ENCODE results near the gene GOLT1A.

GOLT1A gene, protein sequence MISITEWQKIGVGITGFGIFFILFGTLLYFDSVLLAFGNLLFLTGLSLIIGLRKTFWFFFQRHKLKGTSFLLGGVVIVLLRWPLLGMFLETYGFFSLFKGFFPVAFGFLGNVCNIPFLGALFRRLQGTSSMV

DNA sequence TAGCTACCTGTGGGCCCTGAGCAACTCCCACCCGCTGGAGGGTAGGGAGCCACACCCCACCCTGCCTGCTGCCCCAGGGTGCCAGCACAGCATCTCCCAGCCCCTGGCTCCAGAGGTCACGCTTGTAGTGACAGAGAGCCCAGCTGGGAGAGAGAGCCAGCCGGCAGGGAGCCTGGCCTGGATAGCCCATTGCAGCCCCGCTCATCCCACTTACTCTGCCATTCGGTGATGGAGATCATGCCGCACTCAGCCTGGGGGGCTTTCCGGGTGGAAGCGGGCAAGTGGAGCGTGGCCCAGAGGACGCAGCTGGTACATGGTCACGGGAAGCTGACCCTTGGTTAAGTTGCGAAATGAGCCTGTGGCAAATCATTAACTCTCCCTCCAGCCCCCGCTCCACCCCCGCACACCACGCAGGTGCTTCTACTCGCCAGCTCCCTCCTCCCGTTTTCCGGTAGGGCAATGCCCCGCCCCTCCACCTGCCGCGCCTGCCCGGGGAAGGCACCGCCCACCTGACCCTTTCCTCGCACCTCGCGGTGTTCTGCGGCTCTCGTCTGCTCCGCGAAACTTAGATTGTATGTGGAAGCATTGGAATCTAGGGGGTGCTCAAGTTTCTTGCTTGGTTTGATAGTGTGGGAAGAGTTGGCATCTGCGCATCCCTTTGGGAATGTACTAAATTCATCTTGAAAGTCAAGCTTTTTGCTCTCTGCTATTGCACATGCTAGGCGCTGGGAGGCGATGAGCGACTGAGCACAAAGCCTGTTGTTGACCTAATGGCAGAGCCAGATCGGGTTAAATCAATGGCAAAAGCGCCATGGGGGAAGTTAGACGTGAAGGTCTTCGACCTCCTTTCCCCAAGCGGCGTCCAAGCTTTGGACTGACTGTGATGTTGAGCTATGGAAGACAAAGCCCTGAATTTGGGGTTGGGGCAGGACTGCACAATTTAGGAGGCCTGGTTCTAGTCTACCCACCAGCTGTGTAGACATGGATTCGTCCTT lies at the start of gene GOLT1A:
TSS of gene GOLT1A (minus strand) at position 321 of the 995 bp plus-strand sequence. CDS start at position 239, 82 bp downstream.
- Histone ChIP-seq H3K9ac (ENCODE audit: low read depth, low read length) (peak within 1 kb of the TSS; percentile 38; the same call in 1 of the 2 replicates), H3K36me3 (ENCODE audit: insufficient read depth, low read depth, low read length) (no peaks in the 10 kb centered on the region), H3K27ac (ENCODE audit: low read length) (no peak within 1 kb of the TSS), H3K9me3 (ENCODE audit: insufficient read depth, low read depth, low read length) (no peaks in the 10 kb centered on the region), H3K27me3 (ENCODE audit: insufficient read depth, low read length) (peaks cover 4% of the 10 kb centered on the region; the same call in 1 of the 2 replicates), H3K4me1 (ENCODE audit: insufficient read depth, low read length) (no peaks in the 10 kb centered on the region), H3K4me3 (ENCODE audit: low read length) (peak within 1 kb of the TSS; percentile 69)

GRCh38 chr1:204263254-204263910 lies 49.6 kb upstream of the GOLT1A start:
- H3K27me3 ChIP-seq (ENCODE audit: insufficient read depth, low read length) = no peaks in the 10 kb centered on the region
- H3K9ac ChIP-seq (ENCODE audit: low read depth, low read length) = no peak overlapping the region
- no peak overlapping the region for H3K4me3 ChIP-seq (ENCODE audit: low read length)
- no peaks in the 10 kb centered on the region for H3K4me1 ChIP-seq (ENCODE audit: insufficient read depth, low read length)
- H3K9me3 ChIP-seq (ENCODE audit: insufficient read depth, low read depth, low read length) = no peaks in the 10 kb centered on the region
- no peak overlapping the region for H3K27ac ChIP-seq (ENCODE audit: low read length)
- H3K36me3 ChIP-seq (ENCODE audit: insufficient read depth, low read depth, low read length) = peaks cover 31% of the 10 kb centered on the region; the same call in 1 of the 2 replicates

DNA sequence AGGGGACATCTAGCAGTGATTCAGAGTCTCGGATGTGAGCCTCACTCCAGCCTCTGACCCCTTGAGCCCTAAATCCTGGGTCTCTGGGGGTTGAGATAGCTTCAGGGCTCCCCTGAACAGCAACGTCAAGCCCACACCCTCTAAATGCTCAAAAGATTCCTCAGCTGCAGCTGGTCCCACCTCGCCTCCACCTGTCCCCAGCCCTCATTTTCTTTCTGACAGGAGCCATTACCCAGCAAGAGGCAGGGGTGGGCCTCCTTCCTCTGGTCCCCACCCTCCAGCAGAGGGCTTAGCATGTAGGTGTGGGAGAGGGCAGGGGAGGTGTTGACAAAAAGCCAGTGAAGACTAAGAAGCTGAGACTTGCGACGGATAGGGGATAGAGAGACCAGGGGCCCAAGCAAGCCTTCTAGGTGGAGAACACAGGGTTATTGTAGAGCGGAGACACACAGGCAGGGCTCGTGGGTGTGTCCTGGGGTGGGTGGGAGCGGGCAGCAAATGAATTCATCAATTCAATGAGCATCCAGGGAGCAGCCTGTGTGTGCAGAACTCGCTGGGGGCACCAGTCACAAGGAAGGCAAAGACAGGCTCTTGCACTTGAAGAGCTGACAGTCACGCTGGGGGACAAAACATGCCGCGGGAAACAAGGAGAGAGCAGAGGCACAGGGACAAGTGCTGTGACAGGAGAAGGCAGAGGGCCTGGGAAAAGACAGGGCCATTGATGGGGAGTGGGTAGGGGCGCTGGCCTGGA lies 48.9 kb upstream of the GOLT1A start:
- peaks cover 27% of the 10 kb centered on the region; the same call in 1 of the 2 replicates for H3K36me3 ChIP-seq (ENCODE audit: insufficient read depth, low read depth, low read length)
- no peaks in the 10 kb centered on the region for H3K9me3 ChIP-seq (ENCODE audit: insufficient read depth, low read depth, low read length)
- H3K4me3 ChIP-seq (ENCODE audit: low read length) = no peak overlapping the region
- H3K27me3 ChIP-seq (ENCODE audit: insufficient read depth, low read length) = no peaks in the 10 kb centered on the region
- H3K27ac ChIP-seq (ENCODE audit: low read length) = no peak overlapping the region
- no peaks in the 10 kb centered on the region for H3K4me1 ChIP-seq (ENCODE audit: insufficient read depth, low read length)
- H3K9ac ChIP-seq (ENCODE audit: low read depth, low read length) = no peak overlapping the region

DNA sequence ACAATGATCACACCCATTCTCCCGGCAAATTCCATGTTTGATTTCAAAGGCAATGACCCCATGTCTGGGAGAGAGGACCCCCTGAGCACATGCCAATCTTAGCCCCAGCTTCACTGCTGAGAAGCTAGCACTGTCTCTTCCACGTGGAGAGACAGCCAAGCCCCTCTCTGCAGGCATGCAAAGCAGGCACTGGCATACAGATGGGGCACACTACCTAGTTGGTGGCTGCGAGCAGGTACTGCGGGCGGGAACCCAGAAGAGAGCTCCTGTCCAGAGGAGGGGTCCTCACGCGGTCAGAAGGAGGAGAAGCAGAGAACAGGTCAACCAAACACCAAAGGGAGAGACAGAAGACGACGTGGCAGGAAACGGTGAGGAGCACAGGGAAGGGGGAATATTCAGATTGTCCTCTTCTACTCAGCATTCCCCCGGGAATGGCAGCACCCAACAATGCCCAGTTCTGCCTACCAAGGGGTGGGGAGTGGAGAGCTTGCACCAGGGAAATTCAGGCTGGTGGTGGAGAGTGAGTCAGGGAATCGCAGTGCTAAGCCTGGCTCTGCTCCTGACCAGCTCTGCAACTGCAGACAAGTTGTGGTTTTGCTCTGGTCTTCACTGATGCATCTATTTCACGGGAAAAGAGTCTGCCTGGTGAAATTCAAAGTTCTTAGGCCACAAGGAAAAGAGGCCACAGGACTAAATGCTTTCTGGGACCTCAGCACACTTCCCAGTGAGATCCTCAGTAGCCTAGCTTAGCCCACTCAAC lies 48.1 kb upstream of the GOLT1A start:
- H3K4me1 ChIP-seq (ENCODE audit: insufficient read depth, low read length) = peaks cover under 1% of the 10 kb centered on the region; the same call in 1 of the 2 replicates
- no peak overlapping the region for H3K27ac ChIP-seq (ENCODE audit: low read length)
- no peaks in the 10 kb centered on the region for H3K9me3 ChIP-seq (ENCODE audit: insufficient read depth, low read depth, low read length)
- no peaks in the 10 kb centered on the region for H3K27me3 ChIP-seq (ENCODE audit: insufficient read depth, low read length)
- H3K9ac ChIP-seq (ENCODE audit: low read depth, low read length) = no peak overlapping the region
- H3K36me3 ChIP-seq (ENCODE audit: insufficient read depth, low read depth, low read length) = peaks cover 20% of the 10 kb centered on the region; the same call in 1 of the 2 replicates
- no peak overlapping the region for H3K4me3 ChIP-seq (ENCODE audit: low read length)

DNA sequence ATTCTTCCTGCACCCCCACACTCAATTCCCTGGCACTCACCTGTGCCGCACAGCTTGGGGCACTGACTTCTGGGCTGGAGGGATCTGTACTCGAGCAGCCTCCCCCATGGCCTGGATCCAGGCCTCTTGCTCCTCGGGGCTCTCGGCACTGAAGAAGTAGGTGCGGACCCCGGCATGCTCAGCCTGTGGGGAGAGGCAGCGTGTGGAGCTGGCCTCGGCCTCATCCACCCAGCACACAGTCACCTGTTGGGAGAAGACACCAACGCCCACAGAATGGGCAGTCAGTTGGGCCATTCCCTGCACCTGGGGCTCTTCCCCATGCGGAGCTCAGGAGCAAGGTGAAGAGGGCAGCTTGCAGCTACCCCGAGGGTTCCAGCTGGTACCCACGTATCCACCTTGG lies 47.5 kb upstream of the GOLT1A start:
- Histone ChIP-seq H3K27ac (ENCODE audit: low read length) (no peak overlapping the region), H3K4me1 (ENCODE audit: insufficient read depth, low read length) (peaks cover 7% of the 10 kb centered on the region; the same call in 1 of the 2 replicates), H3K36me3 (ENCODE audit: insufficient read depth, low read depth, low read length) (peaks cover 15% of the 10 kb centered on the region; the same call in 1 of the 2 replicates), H3K27me3 (ENCODE audit: insufficient read depth, low read length) (no peaks in the 10 kb centered on the region), H3K9ac (ENCODE audit: low read depth, low read length) (no peak overlapping the region), H3K9me3 (ENCODE audit: insufficient read depth, low read depth, low read length) (no peaks in the 10 kb centered on the region), H3K4me3 (ENCODE audit: low read length) (no peak overlapping the region)

- H3K9ac ChIP-seq (ENCODE audit: low read depth, low read length) = no peak overlapping the region
- H3K27me3 ChIP-seq (ENCODE audit: insufficient read depth, low read length) = no peaks in the 10 kb centered on the region
- H3K27ac ChIP-seq (ENCODE audit: low read length) = no peak overlapping the region
- peaks cover 11% of the 10 kb centered on the region; the same call in 1 of the 2 replicates for H3K36me3 ChIP-seq (ENCODE audit: insufficient read depth, low read depth, low read length)
- no peak overlapping the region for H3K4me3 ChIP-seq (ENCODE audit: low read length)
- H3K4me1 ChIP-seq (ENCODE audit: insufficient read depth, low read length) = peaks cover 13% of the 10 kb centered on the region
- no peaks in the 10 kb centered on the region for H3K9me3 ChIP-seq (ENCODE audit: insufficient read depth, low read depth, low read length)
These were observed 46.9 kb upstream of the GOLT1A start for GRCh38 chr1:204260601-204261197.

DNA sequence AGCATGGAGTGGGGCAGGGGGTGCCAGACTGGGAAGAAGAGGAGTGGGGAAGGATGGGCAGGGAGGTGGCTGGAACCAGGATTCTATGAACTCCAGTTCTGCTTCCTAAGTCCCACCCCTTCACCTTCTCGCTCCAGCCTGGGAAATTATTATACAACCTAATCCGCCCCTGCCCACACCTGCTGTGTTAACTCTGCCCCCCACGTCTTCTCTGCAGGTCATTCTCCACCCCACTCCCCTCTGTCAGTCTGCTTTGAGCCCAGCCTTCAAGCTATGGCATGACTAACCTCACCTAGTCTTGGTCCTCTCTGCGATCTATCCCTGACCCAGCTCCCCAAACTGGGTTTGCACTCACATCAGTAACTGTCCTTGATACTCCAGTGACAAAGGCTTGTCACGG lies 46.0 kb upstream of the GOLT1A start:
- Histone ChIP-seq H3K9ac (ENCODE audit: low read depth, low read length) (no peak overlapping the region), H3K36me3 (ENCODE audit: insufficient read depth, low read depth, low read length) (peaks cover 3% of the 10 kb centered on the region; the same call in 1 of the 2 replicates), H3K4me3 (ENCODE audit: low read length) (no peak overlapping the region), H3K4me1 (ENCODE audit: insufficient read depth, low read length) (peaks cover 22% of the 10 kb centered on the region), H3K9me3 (ENCODE audit: insufficient read depth, low read depth, low read length) (no peaks in the 10 kb centered on the region), H3K27me3 (ENCODE audit: insufficient read depth, low read length) (no peaks in the 10 kb centered on the region), H3K27ac (ENCODE audit: low read length) (no peak overlapping the region)

DNA sequence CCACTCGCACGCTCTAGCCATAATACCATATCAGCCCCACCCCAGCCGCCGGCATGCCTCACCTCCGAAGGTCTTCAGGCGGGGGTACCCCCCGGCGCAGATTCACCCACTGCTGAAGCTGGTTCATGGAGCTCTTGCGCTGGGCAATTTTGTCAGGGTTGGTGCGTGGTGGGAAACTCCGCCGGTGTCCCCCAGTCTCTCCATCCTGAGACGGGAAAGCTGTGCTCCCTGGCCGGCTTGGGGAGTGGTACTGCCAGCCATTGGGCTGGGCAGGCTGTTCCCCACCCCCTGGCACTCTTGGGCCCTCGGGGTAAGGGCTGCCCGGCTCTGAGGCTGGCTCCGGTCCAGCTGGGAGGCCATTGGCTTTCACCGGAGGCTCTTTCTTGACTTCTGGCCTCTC lies 45.4 kb upstream of the GOLT1A start:
- Histone ChIP-seq H3K27ac (ENCODE audit: low read length) (no peak overlapping the region), H3K27me3 (ENCODE audit: insufficient read depth, low read length) (no peaks in the 10 kb centered on the region), H3K36me3 (ENCODE audit: insufficient read depth, low read depth, low read length) (peaks cover 3% of the 10 kb centered on the region; the same call in 1 of the 2 replicates), H3K9ac (ENCODE audit: low read depth, low read length) (no peak overlapping the region), H3K4me1 (ENCODE audit: insufficient read depth, low read length) (peaks cover 28% of the 10 kb centered on the region), H3K4me3 (ENCODE audit: low read length) (no peak overlapping the region), H3K9me3 (ENCODE audit: insufficient read depth, low read depth, low read length) (no peaks in the 10 kb centered on the region)

GRCh38 chr1:204258213-204259115 lies 44.7 kb upstream of the GOLT1A start:
- no peak overlapping the region for H3K4me3 ChIP-seq (ENCODE audit: low read length)
- peaks cover 31% of the 10 kb centered on the region for H3K4me1 ChIP-seq (ENCODE audit: insufficient read depth, low read length)
- peaks cover 3% of the 10 kb centered on the region; the same call in 1 of the 2 replicates for H3K36me3 ChIP-seq (ENCODE audit: insufficient read depth, low read depth, low read length)
- H3K27me3 ChIP-seq (ENCODE audit: insufficient read depth, low read length) = no peaks in the 10 kb centered on the region
- H3K9ac ChIP-seq (ENCODE audit: low read depth, low read length) = no peak overlapping the region
- no peak overlapping the region for H3K27ac ChIP-seq (ENCODE audit: low read length)
- H3K9me3 ChIP-seq (ENCODE audit: insufficient read depth, low read depth, low read length) = no peaks in the 10 kb centered on the region
